H9 (cell line): Measurements from ENCODE around the gene DLG5. TPM values are rescaled to one million over a fixed set of nuclear protein-coding genes. Genes with fewer than 3 reads are reported as not detected.

Experiments used
- DNase-seq: peaks from one replicate; pipeline ENCODE4 v3.0.0-alpha.2; 2017
- H2AFZ ChIP-seq: one replicate; pipeline ENCODE4 v1.6.1; 2013; ENCODE audit warnings: mild to moderate bottlenecking, low read length, control low read depth, moderate library complexity
- H2AK5ac ChIP-seq: 2 replicates; pipeline ENCODE4 v1.6.1; 2013; ENCODE audit warnings: low read length, control low read depth, mixed read lengths; ENCODE audit not compliant: insufficient read length
- H2BK120ac ChIP-seq: one replicate; pipeline ENCODE4 v1.6.1; 2013; ENCODE audit warnings: low read depth, mild to moderate bottlenecking, low read length, control low read depth, inconsistent platforms; ENCODE audit not compliant: poor library complexity, severe bottlenecking
- H2BK12ac ChIP-seq: 2 replicates; pipeline ENCODE4 v1.6.1; 2013; ENCODE audit warnings: low read length, control low read depth, mixed read lengths, low read depth; ENCODE audit not compliant: insufficient read length
- H2BK15ac ChIP-seq: 2 replicates; pipeline ENCODE4 v1.6.1; 2013; ENCODE audit warnings: low read depth, low read length, control low read depth
- H2BK20ac ChIP-seq: one replicate; pipeline ENCODE4 v1.6.1; 2013; ENCODE audit warnings: low read depth, mild to moderate bottlenecking, low read length, control low read depth, inconsistent platforms; ENCODE audit not compliant: poor library complexity, severe bottlenecking
- H2BK5ac ChIP-seq: 2 replicates; pipeline ENCODE4 v1.6.1; 2013; ENCODE audit warnings: low read length, control low read depth, mixed read lengths; ENCODE audit not compliant: insufficient read length
- H3K14ac ChIP-seq: 2 replicates; pipeline ENCODE4 v1.6.1; 2013; ENCODE audit warnings: low read length, control low read depth; ENCODE audit not compliant: insufficient read depth
- H3K18ac ChIP-seq: 2 replicates; pipeline ENCODE4 v1.6.1; 2013; ENCODE audit warnings: low read depth, mild to moderate bottlenecking, mixed read lengths, low read length, control low read depth; ENCODE audit not compliant: insufficient read length
- H3K23ac ChIP-seq: 2 replicates; pipeline ENCODE4 v1.6.1; 2013; ENCODE audit warnings: low read length, control low read depth, mixed read lengths, low read depth; ENCODE audit not compliant: insufficient read length
- H3K23me2 ChIP-seq: 2 replicates; pipeline ENCODE4 v1.6.1; 2013; ENCODE audit warnings: low read depth, mild to moderate bottlenecking, mixed read lengths, low read length, control low read depth; ENCODE audit not compliant: insufficient read length, poor library complexity, severe bottlenecking
- H3K27ac ChIP-seq: 2 replicates; pipeline ENCODE4 v1.5.1; 2013; ENCODE audit warnings: low read length, control low read depth, mixed read lengths, low read depth; ENCODE audit not compliant: insufficient read length
- H3K27me3 ChIP-seq: 2 replicates; pipeline ENCODE4 v1.6.1; 2013; ENCODE audit warnings: low read length, control low read depth, inconsistent platforms; ENCODE audit not compliant: insufficient read depth
- H3K4ac ChIP-seq: 2 replicates; pipeline ENCODE4 v1.6.1; 2013; ENCODE audit warnings: low read depth, mild to moderate bottlenecking, control low read depth, inconsistent platforms, low read length, moderate library complexity
- H3K4me1 ChIP-seq: 2 replicates; pipeline ENCODE4 v1.6.1; 2013; ENCODE audit warnings: low read length, control low read depth, inconsistent platforms; ENCODE audit not compliant: insufficient read depth
- H3K4me2 ChIP-seq: 2 replicates; pipeline ENCODE4 v1.6.1; 2013; ENCODE audit warnings: low read length, control low read depth, mixed read lengths; ENCODE audit not compliant: insufficient read length, insufficient read depth
- H3K56ac ChIP-seq: 2 replicates; pipeline ENCODE4 v1.6.1; 2013; ENCODE audit warnings: low read depth, mild to moderate bottlenecking, mixed read lengths, low read length, control low read depth; ENCODE audit not compliant: insufficient read length
- H3K79me1 ChIP-seq: 2 replicates; pipeline ENCODE4 v1.6.1; 2013; ENCODE audit warnings: low read depth, mild to moderate bottlenecking, moderate library complexity, low read length, control low read depth, inconsistent platforms; ENCODE audit not compliant: insufficient read depth, poor library complexity, severe bottlenecking
- H3K79me2 ChIP-seq: 2 replicates; pipeline ENCODE4 v1.6.1; 2013; ENCODE audit warnings: low read length, control low read depth, inconsistent platforms; ENCODE audit not compliant: insufficient read depth
- H3K9ac ChIP-seq: 2 replicates; pipeline ENCODE4 v1.6.1; 2013; ENCODE audit warnings: low read length, control low read depth, mixed read lengths; ENCODE audit not compliant: insufficient read length; ENCODE audit errors: extremely low read depth
- H3K9me3 ChIP-seq: one replicate; pipeline ENCODE4 v1.6.1; 2013; ENCODE audit warnings: low read depth, low read length, inconsistent platforms; ENCODE audit not compliant: control insufficient read depth
- H3T11ph ChIP-seq: one replicate; pipeline ENCODE4 v1.6.1; 2013; ENCODE audit warnings: mild to moderate bottlenecking, low read length, control low read depth, inconsistent platforms
- H4K20me1 ChIP-seq: one replicate; pipeline ENCODE4 v1.6.1; 2013; ENCODE audit not compliant: control insufficient read depth, insufficient read length, insufficient read depth
- H4K5ac ChIP-seq: 2 replicates; pipeline ENCODE4 v1.6.1; 2013; ENCODE audit warnings: low read depth, mild to moderate bottlenecking, mixed read lengths, low read length, control low read depth; ENCODE audit not compliant: insufficient read length
- H4K8ac ChIP-seq: replicated peaks from 2 replicates; pipeline ENCODE4 v1.6.1; 2013; ENCODE audit warnings: low read length, control low read depth, mixed read lengths, low read depth; ENCODE audit not compliant: insufficient read length
- H4K91ac ChIP-seq: 2 replicates; pipeline ENCODE4 v1.6.1; 2013; ENCODE audit warnings: low read depth, mild to moderate bottlenecking, moderate library complexity, mixed read lengths, low read length, control low read depth; ENCODE audit not compliant: insufficient read length
- H3K27ac Mint-ChIP-seq, 3 experiments: 2 replicates in 2 of 3; 3 replicates in 1 of 3; pipeline ENCODE4 v1.8.0; 2020 to 2021; ENCODE audit warnings: mixed read lengths in 3 of 3, mild to moderate bottlenecking in 1 of 3, moderate library complexity in 1 of 3
- H3K27me3 Mint-ChIP-seq: 2 replicates; pipeline ENCODE4 v1.8.0; 2021; ENCODE audit warnings: low read depth, mild to moderate bottlenecking, moderate library complexity, mixed read lengths
- H3K36me3 Mint-ChIP-seq, 3 experiments: 2 replicates in 2 of 3; 3 replicates in 1 of 3; pipeline ENCODE4 v1.8.0; 2020 to 2021; ENCODE audit warnings: low read depth in 3 of 3, mixed read lengths in 3 of 3; ENCODE audit not compliant: insufficient read depth in 1 of 3
- H3K4me1 Mint-ChIP-seq, 2 experiments: 2 replicates each; pipeline ENCODE4 v1.8.0; 2020; ENCODE audit warnings: mixed read lengths in 2 of 2
- H3K4me3 Mint-ChIP-seq, 2 experiments: 2 replicates in 1 of 2; 3 replicates in 1 of 2; pipeline ENCODE4 v1.8.0; 2020 to 2021; ENCODE audit warnings: mild to moderate bottlenecking in 2 of 2, mixed read lengths in 2 of 2, moderate library complexity in 1 of 2
- H3K9me3 Mint-ChIP-seq, 2 experiments: 2 replicates in 1 of 2; 3 replicates in 1 of 2; pipeline ENCODE4 v1.8.0; 2020; ENCODE audit warnings: mild to moderate bottlenecking in 2 of 2, mixed read lengths in 2 of 2, moderate library complexity in 1 of 2
- CTCF ChIP-seq: fragments of 200-600 bp; sonication (generic); conservative IDR thresholded peaks from 3 replicates; pipeline ENCODE4 v1.8.0; 2021; ENCODE audit warnings: antibody characterized with exemption, mild to moderate bottlenecking
- WGBS: extraction: QIAGEN DNeasy Blood & Tissue Kit; methylation state at CpG from one replicate; pipeline ENCODE4 v1.1.7; 2013; ENCODE audit warnings: missing lambda C conversion rate, low lambda C conversion rate, mixed read lengths; ENCODE audit not compliant: insufficient read length; ENCODE audit errors: extremely low coverage; 5-methylcytosine and 5-hydroxymethylcytosine counted together
- total RNA-seq: library from RNA; stranded (reverse); gene quantifications from 2 replicates; pipeline ENCODE4 v1.2.1, GENCODE V29; 2021

DLG5 gene
- total RNA-seq, 1 experiment from 2014 or later = 67.4 TPM

- H3K4me1 Mint-ChIP-seq = peaks cover 0 to 4% of the 10 kb centered on the region in 2 experiments; a peak in 2 of 4 replicates
- Histone ChIP-seq H3K79me2 (no peaks in the 10 kb centered on the region), H3K18ac (no peak overlapping the region), H2BK120ac (no peak overlapping the region), H2BK20ac (no peak overlapping the region), H3K9me3 (no peaks in the 10 kb centered on the region), H2BK15ac (no peak overlapping the region), H4K5ac (no peak overlapping the region), H3K56ac (no peak overlapping the region), H4K91ac (no peak overlapping the region), H4K8ac (no peak overlapping the region), H3K23ac (no peak overlapping the region), H3K27ac (no peak overlapping the region), H2BK5ac (no peak overlapping the region), H3K4me2 (no peak overlapping the region), H2AFZ (no peak overlapping the region), H3K14ac (no peak overlapping the region), H3T11ph (no peak overlapping the region), H3K23me2 (no peaks in the 10 kb centered on the region), H3K27me3 (no peaks in the 10 kb centered on the region), H3K4me1 (no peaks in the 10 kb centered on the region), H3K79me1 (no peaks in the 10 kb centered on the region), H2AK5ac (no peak overlapping the region), H2BK12ac (no peak overlapping the region), H3K4ac (no peak overlapping the region), H4K20me1 (no peaks in the 10 kb centered on the region), H3K9ac (no peak overlapping the region)
- no peak overlapping the region for H3K4me3 Mint-ChIP-seq
- H3K9me3 Mint-ChIP-seq = no peaks in the 10 kb centered on the region
- H3K36me3 Mint-ChIP-seq = peaks cover 40 to 84% (median 65%) of the 10 kb centered on the region in 3 experiments; a peak in 6 of 7 replicates
- TF ChIP-seq CTCF = no peak
- H3K27me3 Mint-ChIP-seq = no peaks in the 10 kb centered on the region
- no peak for DNase-seq
- no CpG with 5 or more reads among the region's 10 CpGs for WGBS
- H3K27ac Mint-ChIP-seq = peak overlapping the region in 2 of 3 experiments; percentile 35 to 84; a peak in 2 of 7 replicates
Observed at GRCh38 chr10:77829356-77829755, 97.2 kb downstream of the DLG5 start.
